Skeletal muscle cell (primary cell): ENCODE measurements around the gene B3GAT2.

Source experiments
- DNase-seq: peaks from one replicate; pipeline ENCODE4 v3.0.0-alpha.2; 2010; ENCODE audit warnings: low read depth
- H3K4me3 ChIP-seq: 2 replicates; pipeline ENCODE4 v1.5.1; 2011; ENCODE audit warnings: low read depth, mild to moderate bottlenecking, control low read depth, low read length, moderate library complexity

B3GAT2 gene

GRCh38 chr6:70847106-70848084 is 109.5 kb downstream of the B3GAT2 start:
- H3K4me3 ChIP-seq: no peak overlapping the region
- DNase-seq: no peak

- H3K4me3 ChIP-seq: no peak overlapping the region
- DNase-seq: no peak
Observed at GRCh38 chr6:70846207-70846835, 110.5 kb downstream of the B3GAT2 start.

- H3K4me3 ChIP-seq: no peak overlapping the region
- DNase-seq: no peak
Observed at GRCh38 chr6:70844301-70844700, 112.6 kb downstream of the B3GAT2 start.

- DNase-seq: no peak
- H3K4me3 ChIP-seq: no peak overlapping the region
Observed at GRCh38 chr6:70843328-70843918, 113.4 kb downstream of the B3GAT2 start.

- no peak overlapping the region for H3K4me3 ChIP-seq
- DNase-seq: no peak
Observed at GRCh38 chr6:70842541-70842940, 114.3 kb downstream of the B3GAT2 start.

- no peak overlapping the region for H3K4me3 ChIP-seq
- no peak for DNase-seq
Observed at GRCh38 chr6:70841112-70841511, 115.7 kb downstream of the B3GAT2 start.

- no peak for DNase-seq
- H3K4me3 ChIP-seq: no peak overlapping the region
Observed at GRCh38 chr6:70839286-70840266, 117.3 kb downstream of the B3GAT2 start.

GRCh38 chr6:70838907-70839285 is 118.0 kb downstream of the B3GAT2 start:
- no peak overlapping the region for H3K4me3 ChIP-seq
- DNase-seq: no peak

GRCh38 chr6:70834520-70834919 is 122.3 kb downstream of the B3GAT2 start:
- peak; percentile 5 for DNase-seq

GRCh38 chr6:70831427-70831826 is 125.4 kb downstream of the B3GAT2 start:
- no peak overlapping the region for H3K4me3 ChIP-seq
- no peak for DNase-seq

More at GRCh38 chr6:70834520-70834919, 122.3 kb downstream of the B3GAT2 start:
- H3K4me3 ChIP-seq: no peak overlapping the region

GRCh38 chr6:70823651-70824050 is 133.2 kb downstream of the B3GAT2 start:
- no peak for DNase-seq

GRCh38 chr6:70821751-70822150 is 135.1 kb downstream of the B3GAT2 start:
- no peak for DNase-seq

More at GRCh38 chr6:70823651-70824050, 133.2 kb downstream of the B3GAT2 start:
- no peak overlapping the region for H3K4me3 ChIP-seq

GRCh38 chr6:70820778-70821177 is 136.1 kb downstream of the B3GAT2 start:
- no peak for DNase-seq
- H3K4me3 ChIP-seq: no peak overlapping the region

More at GRCh38 chr6:70821751-70822150, 135.1 kb downstream of the B3GAT2 start:
- H3K4me3 ChIP-seq: no peak overlapping the region

GRCh38 chr6:70819646-70820045 is 137.2 kb downstream of the B3GAT2 start:
- no peak for DNase-seq
- no peak overlapping the region for H3K4me3 ChIP-seq

GRCh38 chr6:70813885-70814284 is 143.0 kb downstream of the B3GAT2 start:
- DNase-seq: no peak
- H3K4me3 ChIP-seq: no peak overlapping the region

GRCh38 chr6:70811788-70812187 is 145.1 kb downstream of the B3GAT2 start:
- peak; percentile 11 for DNase-seq
- H3K4me3 ChIP-seq: no peak overlapping the region
